Testis (tissue), 2 donors: ENCODE data around the gene BBS1.

Source experiments
- CTCF ChIP-seq, 3 experiments: fragments of 450-650 bp in 2 of 3; fragments of 200-600 bp in 1 of 3; sonication (generic) in 1 of 3; IDR thresholded peaks; one replicate each; pipeline ENCODE4 v1.5.1; 2016 to 2019; ENCODE audit warnings: antibody characterized with exemption in 3 of 3, mild to moderate bottlenecking in 2 of 3, moderate library complexity in 1 of 3
- POLR2A ChIP-seq: fragments of 450-650 bp; IDR thresholded peaks from one replicate; pipeline ENCODE4 v1.6.1; 2017; ENCODE audit warnings: antibody characterized with exemption, mild to moderate bottlenecking, moderate library complexity

GRCh38 chr11:66550887-66551286 is 40.5 kb downstream of the BBS1 start:
- TF ChIP-seq POLR2A: no peak
- no peak for TF ChIP-seq CTCF (IDR thresholded peaks at IDR 0.05)
